GM03348 (cell line): Measurements from ENCODE around the gene KRT6A.
A peak's percentile ranks its signal among the peaks of the same experiment; 100 is the strongest.

Source experiments
- DNase-seq: peaks from one replicate; pipeline ENCODE4 v3.0.0; 2012; ENCODE audit warnings: low spot score

The KRT6A gene

GRCh38 chr12:52524898-52525591, 32.0 kb upstream of the KRT6A start:
- DNase-seq, result no peak

GRCh38 chr12:52524241-52524897, 31.3 kb upstream of the KRT6A start:
- no peak for DNase-seq

GRCh38 chr12:52523824-52524223, 30.8 kb upstream of the KRT6A start:
- DNase-seq, result no peak

GRCh38 chr12:52522346-52523011, 29.4 kb upstream of the KRT6A start:
- DNase-seq, result no peak

GRCh38 chr12:52521568-52522266, 28.7 kb upstream of the KRT6A start:
- no peak for DNase-seq

- DNase-seq, result no peak
Measured at GRCh38 chr12:52521175-52521567, 28.1 kb upstream of the KRT6A start.

- no peak for DNase-seq
Measured at GRCh38 chr12:52519826-52520662, 27.0 kb upstream of the KRT6A start, which contains the start of gene KRT5. KRT5 (minus strand) TSS chr12:52520394; CDS start chr12:52520296, 98 bp downstream.

GRCh38 chr12:52519387-52519703, 26.3 kb upstream of the KRT6A start:
- DNase-seq, result no peak

GRCh38 chr12:52518574-52519386, 25.7 kb upstream of the KRT6A start:
- no peak for DNase-seq

GRCh38 chr12:52517888-52518287, 24.8 kb upstream of the KRT6A start:
- no peak for DNase-seq

- DNase-seq, result no peak
Measured at GRCh38 chr12:52517005-52517835, 24.2 kb upstream of the KRT6A start.

- DNase-seq, result no peak
Measured at GRCh38 chr12:52515927-52516831, 23.1 kb upstream of the KRT6A start.

- no peak for DNase-seq
Measured at GRCh38 chr12:52515319-52515646, 22.2 kb upstream of the KRT6A start.

GRCh38 chr12:52514471-52515318, 21.6 kb upstream of the KRT6A start:
- DNase-seq, result no peak

- DNase-seq, result no peak
Measured at GRCh38 chr12:52513736-52514135, 20.7 kb upstream of the KRT6A start.

GRCh38 chr12:52508211-52508610, 15.2 kb upstream of the KRT6A start:
- no peak for DNase-seq

GRCh38 chr12:52506858-52507715, 14.0 kb upstream of the KRT6A start:
- peak; percentile 79 for DNase-seq
